ENCODE results near the gene NLRP7. TPM values are rescaled to one million over a fixed set of nuclear protein-coding genes. Genes with fewer than 3 reads are reported as not detected.

Gene NLRP7
- total RNA-seq, 1 experiment from 2014 or later: 1.1 TPM

DNA sequence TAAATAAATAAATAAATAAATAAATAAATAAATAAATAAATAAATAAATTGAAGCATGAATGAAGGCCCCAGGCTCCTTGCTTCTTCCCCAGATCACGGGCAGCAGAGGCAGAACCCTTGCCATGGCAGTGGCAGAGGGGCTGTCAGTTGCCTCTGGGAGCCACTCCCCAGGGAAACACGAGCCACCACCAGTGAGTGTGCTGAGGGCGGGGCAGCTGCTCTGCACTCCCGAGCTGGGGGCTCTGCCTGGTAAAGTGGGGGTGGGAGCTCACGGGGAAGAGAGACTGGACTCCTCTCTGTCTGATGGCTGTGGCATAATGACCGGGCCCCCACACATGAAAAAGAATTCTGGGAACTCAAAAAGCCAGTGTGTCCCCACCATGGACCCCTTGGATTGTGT, 65.4 kb downstream of the NLRP7 start:
- Histone ChIP-seq H2BK20ac (ENCODE audit: low read depth, low read length, poor library complexity, severe bottlenecking) (no peak overlapping the region), H4K8ac (replicated peaks; ENCODE audit: insufficient read length, low read depth, low read length) (no peak overlapping the region), H3T11ph (ENCODE audit: low read length) (no peak overlapping the region), H3K79me1 (ENCODE audit: insufficient read depth, low read depth, low read length, poor library complexity, severe bottlenecking) (no peaks in the 10 kb centered on the region), H3K18ac (ENCODE audit: insufficient read length, low read depth, low read length) (no peak overlapping the region), H3K23me2 (ENCODE audit: insufficient read length, low read depth, low read length, poor library complexity, severe bottlenecking) (no peaks in the 10 kb centered on the region), H2AK5ac (ENCODE audit: insufficient read length, low read length) (no peak overlapping the region), H2BK5ac (ENCODE audit: insufficient read length, low read length) (no peak overlapping the region), H2BK120ac (ENCODE audit: low read depth, low read length, poor library complexity, severe bottlenecking) (no peak overlapping the region), H3K4ac (ENCODE audit: low read depth, low read length) (no peak overlapping the region), H3K27ac (ENCODE audit: insufficient read length, low read depth, low read length) (no peak overlapping the region), H3K79me2 (ENCODE audit: insufficient read depth, low read length) (no peaks in the 10 kb centered on the region), H2BK15ac (ENCODE audit: low read depth, low read length) (no peak overlapping the region), H3K23ac (ENCODE audit: insufficient read length, low read depth, low read length) (no peak overlapping the region), H4K20me1 (ENCODE audit: control insufficient read depth, insufficient read depth, insufficient read length) (no peaks in the 10 kb centered on the region), H3K4me2 (ENCODE audit: insufficient read depth, insufficient read length, low read length) (no peak overlapping the region), H3K14ac (ENCODE audit: insufficient read depth, low read length) (no peak overlapping the region), H3K9ac (ENCODE audit: extremely low read depth, insufficient read length, low read length) (no peak overlapping the region), H3K56ac (ENCODE audit: insufficient read length, low read depth, low read length) (no peak overlapping the region), H2AFZ (ENCODE audit: low read length) (no peak overlapping the region), H2BK12ac (ENCODE audit: insufficient read length, low read depth, low read length) (no peak overlapping the region), H3K4me1 (ENCODE audit: insufficient read depth, low read length) (no peaks in the 10 kb centered on the region), H3K9me3 (ENCODE audit: control insufficient read depth, low read depth, low read length) (no peaks in the 10 kb centered on the region), H4K5ac (ENCODE audit: insufficient read length, low read depth, low read length) (no peak overlapping the region), H3K27me3 (ENCODE audit: insufficient read depth, low read length) (no peaks in the 10 kb centered on the region), H4K91ac (ENCODE audit: insufficient read length, low read depth, low read length) (no peak overlapping the region)
- Mint-ChIP-seq H3K9me3 (peaks cover 15 to 93% of the 10 kb centered on the region in 2 experiments), H3K36me3 (ENCODE audit: insufficient read depth in 1 of 3, low read depth in 3 of 3) (peaks cover 0 to 5% (median 0%) of the 10 kb centered on the region in 3 experiments; a peak in 3 of 7 replicates), H3K27ac (no peak overlapping the region), H3K27me3 (ENCODE audit: low read depth) (peaks cover 38% of the 10 kb centered on the region), H3K4me1 (peaks cover 0 to 10% of the 10 kb centered on the region in 2 experiments; a peak in 2 of 4 replicates), H3K4me3 (no peak overlapping the region)
- DNase-seq: no peak
- TF ChIP-seq, protein P1, sequence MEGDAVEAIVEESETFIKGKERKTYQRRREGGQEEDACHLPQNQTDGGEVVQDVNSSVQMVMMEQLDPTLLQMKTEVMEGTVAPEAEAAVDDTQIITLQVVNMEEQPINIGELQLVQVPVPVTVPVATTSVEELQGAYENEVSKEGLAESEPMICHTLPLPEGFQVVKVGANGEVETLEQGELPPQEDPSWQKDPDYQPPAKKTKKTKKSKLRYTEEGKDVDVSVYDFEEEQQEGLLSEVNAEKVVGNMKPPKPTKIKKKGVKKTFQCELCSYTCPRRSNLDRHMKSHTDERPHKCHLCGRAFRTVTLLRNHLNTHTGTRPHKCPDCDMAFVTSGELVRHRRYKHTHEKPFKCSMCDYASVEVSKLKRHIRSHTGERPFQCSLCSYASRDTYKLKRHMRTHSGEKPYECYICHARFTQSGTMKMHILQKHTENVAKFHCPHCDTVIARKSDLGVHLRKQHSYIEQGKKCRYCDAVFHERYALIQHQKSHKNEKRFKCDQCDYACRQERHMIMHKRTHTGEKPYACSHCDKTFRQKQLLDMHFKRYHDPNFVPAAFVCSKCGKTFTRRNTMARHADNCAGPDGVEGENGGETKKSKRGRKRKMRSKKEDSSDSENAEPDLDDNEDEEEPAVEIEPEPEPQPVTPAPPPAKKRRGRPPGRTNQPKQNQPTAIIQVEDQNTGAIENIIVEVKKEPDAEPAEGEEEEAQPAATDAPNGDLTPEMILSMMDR (conservative IDR thresholded peaks at IDR 0.05): no peak
- no CpG with 5 or more reads among the region's 6 CpGs for WGBS (ENCODE audit: extremely low coverage, insufficient read length, low lambda C conversion rate)
